Fibroblast of villous mesenchyme (primary cell): Measurements from ENCODE around the gene ANKS1B. TPM values are rescaled to one million over a fixed set of nuclear protein-coding genes. Genes with fewer than 3 reads are reported as not detected.

ENCODE experiments used
- DNase-seq: peaks from one replicate; pipeline ENCODE4 v3.0.0-alpha.2; 2010; ENCODE audit warnings: low read depth
- H3K4me3 ChIP-seq: 2 replicates; pipeline ENCODE4 v1.5.1; 2011; ENCODE audit warnings: low read depth, mild to moderate bottlenecking, low read length
- total RNA-seq: library from RNA; depleted of rRNA; stranded (reverse); fragments of >200 nt; gene quantifications from 2 replicates; pipeline ENCODE4 v1.2.3, GENCODE V29; 2012
- TF ChIP-seq, protein P1 (sequence below): IDR thresholded peaks from 2 replicates; pipeline ENCODE4 v1.5.1; 2012; ENCODE audit warnings: low read depth, mild to moderate bottlenecking, low read length; ENCODE audit not compliant: insufficient read depth

Gene ANKS1B
- total RNA-seq, 1 donor: 0.86 TPM

DNA sequence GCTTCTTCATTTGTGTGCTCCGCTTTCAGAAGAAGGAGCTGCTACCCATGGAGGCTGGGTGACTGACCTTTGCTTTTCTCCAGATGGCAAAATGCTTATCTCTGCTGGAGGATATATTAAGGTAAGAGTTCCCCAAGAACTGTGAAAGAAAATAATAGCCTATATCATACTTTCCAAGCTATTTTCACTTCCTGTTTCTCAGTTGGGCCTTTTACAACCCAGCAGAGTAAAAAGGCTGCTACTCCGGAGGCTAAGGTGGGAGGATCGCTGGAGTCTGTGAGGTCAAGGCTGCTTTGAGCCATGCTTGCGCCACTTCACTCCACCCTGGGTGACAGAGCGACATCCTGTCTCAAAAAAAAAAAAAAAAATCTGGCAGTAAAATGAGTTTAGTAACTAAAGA, 1257.5 kb downstream of the ANKS1B start:
- TF ChIP-seq, protein P1, sequence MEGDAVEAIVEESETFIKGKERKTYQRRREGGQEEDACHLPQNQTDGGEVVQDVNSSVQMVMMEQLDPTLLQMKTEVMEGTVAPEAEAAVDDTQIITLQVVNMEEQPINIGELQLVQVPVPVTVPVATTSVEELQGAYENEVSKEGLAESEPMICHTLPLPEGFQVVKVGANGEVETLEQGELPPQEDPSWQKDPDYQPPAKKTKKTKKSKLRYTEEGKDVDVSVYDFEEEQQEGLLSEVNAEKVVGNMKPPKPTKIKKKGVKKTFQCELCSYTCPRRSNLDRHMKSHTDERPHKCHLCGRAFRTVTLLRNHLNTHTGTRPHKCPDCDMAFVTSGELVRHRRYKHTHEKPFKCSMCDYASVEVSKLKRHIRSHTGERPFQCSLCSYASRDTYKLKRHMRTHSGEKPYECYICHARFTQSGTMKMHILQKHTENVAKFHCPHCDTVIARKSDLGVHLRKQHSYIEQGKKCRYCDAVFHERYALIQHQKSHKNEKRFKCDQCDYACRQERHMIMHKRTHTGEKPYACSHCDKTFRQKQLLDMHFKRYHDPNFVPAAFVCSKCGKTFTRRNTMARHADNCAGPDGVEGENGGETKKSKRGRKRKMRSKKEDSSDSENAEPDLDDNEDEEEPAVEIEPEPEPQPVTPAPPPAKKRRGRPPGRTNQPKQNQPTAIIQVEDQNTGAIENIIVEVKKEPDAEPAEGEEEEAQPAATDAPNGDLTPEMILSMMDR: no peak
- DNase-seq: no peak
- no peak overlapping the region for H3K4me3 ChIP-seq

DNA sequence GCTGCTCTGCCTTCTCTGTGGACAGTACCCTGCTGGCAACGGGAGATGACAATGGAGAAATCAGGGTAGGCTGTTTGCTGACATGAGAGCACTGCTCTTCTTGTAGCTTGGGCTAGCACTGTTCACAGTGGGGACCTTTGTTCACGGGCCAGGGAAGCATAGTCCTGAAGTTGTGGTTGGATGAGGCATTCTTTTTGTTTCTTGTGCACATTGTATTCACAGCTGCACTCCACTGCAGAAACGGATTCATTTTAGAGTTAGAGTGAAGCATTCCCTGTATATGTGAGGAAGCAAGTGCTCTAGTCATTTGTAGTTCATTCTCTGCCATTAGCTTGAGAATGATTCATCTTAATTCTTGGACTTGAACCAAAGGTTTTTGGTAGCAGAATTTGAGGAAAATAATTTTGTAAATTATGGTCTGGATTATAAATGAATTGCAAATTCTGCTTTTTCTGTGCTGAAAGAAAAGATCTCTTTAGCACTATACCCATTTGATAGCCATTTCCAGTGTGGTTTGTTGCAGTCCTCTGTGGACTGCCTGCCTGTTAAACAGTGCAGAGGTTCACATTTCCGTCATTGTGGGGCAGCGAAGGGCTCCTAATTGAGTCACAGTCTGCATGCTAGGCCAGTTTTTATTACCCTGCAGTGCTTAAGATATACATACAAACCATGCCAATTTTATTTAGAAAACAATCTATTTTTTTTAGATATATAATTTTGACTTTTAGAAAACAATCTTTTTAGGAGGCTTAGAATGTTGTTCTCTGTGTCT, 1259.1 kb downstream of the ANKS1B start:
- peak; percentile 68 for DNase-seq
- TF ChIP-seq, protein P1: peak; percentile 58
- H3K4me3 ChIP-seq: no peak overlapping the region

DNA sequence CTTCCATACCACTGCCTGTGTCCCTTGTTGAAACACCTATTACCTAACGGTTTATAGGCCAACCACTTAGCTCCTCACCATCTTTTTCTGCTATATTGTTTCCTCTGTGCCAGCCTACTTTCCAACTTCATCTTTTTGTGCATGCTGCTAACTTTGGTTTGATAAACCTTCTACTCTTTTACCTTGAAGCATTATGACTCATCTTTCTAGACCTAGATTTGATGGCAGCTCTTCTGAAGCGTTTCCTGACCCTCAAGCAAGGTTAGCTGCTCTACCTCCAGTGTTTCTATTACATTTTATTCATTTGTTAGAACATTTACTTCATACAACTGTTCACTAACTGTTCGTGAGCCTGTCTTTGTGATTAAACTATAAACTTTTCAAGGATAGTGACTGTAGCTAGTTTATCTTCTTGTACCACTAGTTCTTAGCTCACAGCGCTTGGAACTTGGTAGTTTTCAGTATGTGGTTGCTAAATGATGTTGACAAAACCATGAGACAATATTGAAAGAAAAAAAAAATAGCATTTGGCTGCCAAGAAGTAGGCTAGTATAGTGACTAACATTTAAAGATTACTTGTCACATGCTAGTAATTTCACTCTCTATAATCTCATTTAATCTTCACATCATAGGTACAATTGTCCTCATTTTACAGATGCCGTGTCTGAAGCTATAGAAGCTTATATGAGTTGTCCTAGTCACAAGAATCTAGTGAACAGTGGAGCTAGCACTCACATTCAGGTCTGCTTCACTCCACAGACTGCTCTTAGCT, 1260.2 kb downstream of the ANKS1B start:
- TF ChIP-seq, protein P1: no peak
- H3K4me3 ChIP-seq: no peak overlapping the region
- no peak for DNase-seq

DNA sequence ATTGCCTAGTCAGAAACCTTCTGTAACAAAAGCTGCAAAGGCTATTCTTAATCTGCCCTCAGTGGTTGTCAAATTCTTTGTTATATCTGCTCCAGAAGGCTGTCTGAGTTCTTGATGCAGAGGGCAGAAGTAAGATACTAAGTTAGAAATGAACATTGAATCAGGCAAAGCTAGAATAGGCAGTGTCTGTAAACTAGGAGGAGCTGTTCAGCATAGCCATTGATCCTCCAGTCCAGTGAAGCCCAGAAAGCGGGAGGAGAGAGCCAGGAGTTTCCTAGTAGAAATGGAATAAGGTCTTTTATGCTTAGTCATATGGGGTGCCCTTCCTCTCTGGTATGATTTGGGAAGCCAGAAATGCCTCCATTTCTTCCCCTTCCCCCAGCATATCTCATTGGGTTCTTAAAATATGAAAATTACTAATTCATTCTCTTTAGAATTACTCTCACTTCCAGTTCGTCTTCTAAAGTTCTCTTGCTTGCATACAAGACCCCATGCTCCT, 1263.5 kb downstream of the ANKS1B start:
- no peak for DNase-seq
- H3K4me3 ChIP-seq: no peak overlapping the region
- TF ChIP-seq, protein P1: no peak

DNA sequence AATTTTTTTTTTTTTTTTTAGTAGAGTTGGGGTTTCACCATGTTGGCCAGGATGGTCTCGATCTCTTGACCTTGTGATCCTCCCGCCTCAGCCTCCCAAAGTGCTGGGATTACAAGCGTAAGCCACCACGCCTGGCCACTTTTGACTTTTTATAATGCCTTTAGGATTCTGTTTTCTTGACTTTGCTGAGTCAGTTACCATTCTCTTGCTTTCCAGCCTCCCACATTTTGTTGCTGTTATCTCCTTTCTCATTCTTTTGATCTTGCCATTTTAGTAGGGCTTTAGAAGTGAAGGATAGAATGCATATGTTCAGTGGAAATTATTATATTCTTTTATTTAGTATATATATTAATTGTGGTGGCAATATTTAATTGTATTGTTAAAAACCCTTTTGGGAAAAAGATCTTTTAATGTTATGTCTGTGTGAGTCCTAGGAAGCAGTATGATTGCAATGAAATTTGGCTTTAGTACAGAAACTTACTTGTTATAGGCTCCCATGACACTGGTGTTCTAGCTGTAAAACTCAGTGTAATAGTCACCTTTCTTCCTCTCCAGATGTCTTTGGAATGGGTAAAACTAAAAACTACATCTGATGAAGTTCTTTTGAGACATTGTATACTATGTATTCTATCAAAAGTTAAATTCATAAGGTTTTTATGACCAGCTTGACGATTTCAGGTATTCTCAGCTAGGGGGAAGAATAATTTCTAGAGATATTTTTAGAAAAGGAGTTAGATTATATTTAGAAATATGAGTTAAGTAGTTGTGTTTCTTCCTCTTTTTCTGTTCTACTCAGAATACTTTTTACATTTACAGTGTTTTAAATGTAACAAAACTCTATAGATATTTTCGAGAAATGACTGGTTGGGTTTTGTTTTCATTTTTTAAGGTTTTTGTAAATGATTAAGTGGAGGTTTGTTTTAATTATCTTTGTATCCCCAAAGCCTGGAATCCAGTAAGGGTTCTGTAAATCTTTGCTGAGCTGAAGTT, 1264.9 kb downstream of the ANKS1B start:
- no peak overlapping the region for H3K4me3 ChIP-seq
- no peak for DNase-seq
- TF ChIP-seq, protein P1: no peak

DNA sequence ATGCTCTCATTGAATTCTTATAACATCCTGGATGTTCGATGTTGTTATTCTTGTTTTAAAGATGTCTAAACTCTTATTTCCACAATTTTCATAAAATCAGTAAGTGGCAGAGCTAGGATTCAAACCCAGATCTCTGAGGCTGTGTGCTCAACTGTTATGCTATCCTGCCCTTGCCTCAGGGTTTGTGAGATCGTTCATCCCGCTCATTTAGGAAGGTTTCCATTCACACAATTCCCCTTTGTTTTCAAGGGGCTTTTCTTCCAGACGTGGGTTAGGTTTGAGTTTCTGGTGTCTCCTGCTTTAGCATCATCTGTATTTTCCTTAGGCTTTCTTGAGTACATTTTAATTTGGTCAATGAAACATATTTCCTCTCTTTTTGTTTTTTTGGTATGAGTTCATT, 1270.3 kb downstream of the ANKS1B start:
- no peak for DNase-seq
- TF ChIP-seq, protein P1: no peak
- H3K4me3 ChIP-seq: no peak overlapping the region
